Neural progenitor cell (in vitro differentiated cells): ENCODE results near the gene NBR1. TPM values are rescaled to one million over a fixed set of nuclear protein-coding genes. Genes with fewer than 3 reads are reported as not detected.

ENCODE experiments used
- DNase-seq: peaks from one replicate; pipeline ENCODE4 v3.0.0-alpha.2; 2016; ENCODE audit warnings: low spot score
- H2AFZ ChIP-seq: fragments of 200-600 bp; sonication (generic); replicated peaks from 2 replicates; pipeline ENCODE4 v1.6.1; 2016; ENCODE audit warnings: antibody characterized with exemption
- H3F3A ChIP-seq: fragments of 200-600 bp; sonication (generic); 2 replicates; pipeline ENCODE4 v1.6.1; 2016; ENCODE audit warnings: antibody characterized with exemption, low read depth
- H3K27ac ChIP-seq: fragments of 200-600 bp; sonication (generic); 2 replicates; pipeline ENCODE4 v1.5.1; 2016; ENCODE audit warnings: mild to moderate bottlenecking
- H3K27me3 ChIP-seq: fragments of 200-600 bp; sonication (generic); 2 replicates; pipeline ENCODE4 v1.6.1; 2016; ENCODE audit warnings: mild to moderate bottlenecking, moderate library complexity
- H3K36me3 ChIP-seq: fragments of 200-600 bp; sonication (generic); 2 replicates; pipeline ENCODE4 v1.5.1; 2016
- H3K4me1 ChIP-seq: fragments of 200-600 bp; sonication (generic); 2 replicates; pipeline ENCODE4 v1.6.1; 2016; ENCODE audit warnings: mixed run types
- H3K4me2 ChIP-seq: fragments of 200-600 bp; sonication (generic); 2 replicates; pipeline ENCODE4 v1.6.1; 2016
- H3K4me3 ChIP-seq: fragments of 200-600 bp; sonication (generic); 2 replicates; pipeline ENCODE4 v1.5.1; 2016
- H3K79me2 ChIP-seq: fragments of 200-600 bp; sonication (generic); 2 replicates; pipeline ENCODE4 v1.6.1; 2016; ENCODE audit warnings: low read depth
- H3K9ac ChIP-seq: fragments of 200-600 bp; sonication (generic); 2 replicates; pipeline ENCODE4 v1.6.1; 2016
- H3K9me3 ChIP-seq: fragments of 200-600 bp; sonication (generic); 2 replicates; pipeline ENCODE4 v1.5.1; 2016; ENCODE audit warnings: low read depth
- H4K20me1 ChIP-seq: fragments of 200-600 bp; sonication (generic); 2 replicates; pipeline ENCODE4 v1.6.1; 2016; ENCODE audit warnings: low read depth
- H3K27ac Mint-ChIP-seq: 3 replicates; pipeline ENCODE4 v1.8.0; 2021; ENCODE audit warnings: mixed read lengths
- H3K27me3 Mint-ChIP-seq: 2 replicates; pipeline ENCODE4 v1.8.0; 2022; ENCODE audit warnings: low read depth, mild to moderate bottlenecking, inconsistent platforms, moderate library complexity, mixed read lengths; ENCODE audit not compliant: insufficient read depth
- H3K36me3 Mint-ChIP-seq: 3 replicates; pipeline ENCODE4 v1.8.0; 2021; ENCODE audit warnings: mixed read lengths
- H3K4me1 Mint-ChIP-seq: 3 replicates; pipeline ENCODE4 v1.8.0; 2021; ENCODE audit warnings: mixed read lengths
- H3K4me3 Mint-ChIP-seq: 3 replicates; pipeline ENCODE4 v1.8.0; 2021; ENCODE audit warnings: mild to moderate bottlenecking, moderate library complexity, mixed read lengths
- H3K9me3 Mint-ChIP-seq: 3 replicates; pipeline ENCODE4 v1.8.0; 2020; ENCODE audit warnings: mixed read lengths
- CTCF ChIP-seq: fragments of 200-600 bp; sonication (generic); IDR thresholded peaks from 2 replicates; pipeline ENCODE4 v1.5.1; 2017; ENCODE audit warnings: antibody characterized with exemption, mild to moderate bottlenecking
- EZH2 ChIP-seq: fragments of 200-600 bp; sonication (generic); IDR thresholded peaks from 2 replicates; pipeline ENCODE4 v1.6.1; 2017; ENCODE audit warnings: antibody characterized with exemption, mild to moderate bottlenecking, moderate library complexity
- EZH2phosphoT487 ChIP-seq: fragments of 200-600 bp; sonication (generic); IDR thresholded peaks from 2 replicates; pipeline ENCODE4 v1.6.1; 2017; ENCODE audit warnings: antibody characterized with exemption
- total RNA-seq: library from RNA; depleted of rRNA; stranded (reverse); fragments of >200 nt; gene quantifications from 2 replicates; pipeline ENCODE4 v1.2.3, GENCODE V29; 2015; ENCODE audit warnings: low replicate concordance

The NBR1 gene
- total RNA-seq, 1 donor from 2014 or later, result 76.5 TPM

- Histone ChIP-seq H3K9ac (peak overlapping the region; percentile 39), H3K4me3 (peak overlapping the region; percentile 77), H4K20me1 (no peaks in the 10 kb centered on the region), H2AFZ (peak overlapping the region; percentile 22), H3K4me1 (peaks cover 9% of the 10 kb centered on the region), H3F3A (peaks cover 30% of the 10 kb centered on the region), H3K9me3 (no peaks in the 10 kb centered on the region), H3K27me3 (no peaks in the 10 kb centered on the region), H3K79me2 (peaks cover 61% of the 10 kb centered on the region), H3K36me3 (no peaks in the 10 kb centered on the region), H3K27ac (peak overlapping the region; percentile 66), H3K4me2 (peak overlapping the region; percentile 83)
- Mint-ChIP-seq H3K9me3 (no peaks in the 10 kb centered on the region), H3K4me3 (no peak overlapping the region), H3K36me3 (peaks cover 2% of the 10 kb centered on the region), H3K27me3 (no peaks in the 10 kb centered on the region), H3K4me1 (peaks cover 15% of the 10 kb centered on the region), H3K27ac (no peak overlapping the region)
- DNase-seq, result peak; percentile 8
- TF ChIP-seq EZH2, result no peak
- TF ChIP-seq EZH2phosphoT487, result no peak
- TF ChIP-seq CTCF, result peak; percentile 39
These were observed 823 bp downstream of the NBR1 start for GRCh38 chr17:43171586-43172487.

GRCh38 chr17:43175213-43176118 is 4.5 kb downstream of the NBR1 start:
- Mint-ChIP-seq H3K4me1 (peaks cover 13% of the 10 kb centered on the region), H3K36me3 (peaks cover 2% of the 10 kb centered on the region), H3K9me3 (no peaks in the 10 kb centered on the region), H3K27ac (no peak overlapping the region), H3K27me3 (no peaks in the 10 kb centered on the region), H3K4me3 (no peak overlapping the region)
- TF ChIP-seq CTCF, result no peak
- peaks cover 33% of the 10 kb centered on the region for H3K79me2 ChIP-seq
- H2AFZ ChIP-seq, result no peak overlapping the region
- no peaks in the 10 kb centered on the region for H3K36me3 ChIP-seq
- peaks cover 12% of the 10 kb centered on the region for H3F3A ChIP-seq
- no peak overlapping the region for H3K9ac ChIP-seq
- H3K9me3 ChIP-seq, result no peaks in the 10 kb centered on the region
- no peak overlapping the region for H3K4me3 ChIP-seq
- H3K27me3 ChIP-seq, result no peaks in the 10 kb centered on the region
- H4K20me1 ChIP-seq, result peaks cover 5% of the 10 kb centered on the region
- no peak overlapping the region for H3K4me2 ChIP-seq
- H3K4me1 ChIP-seq, result peaks cover 9% of the 10 kb centered on the region
- no peak overlapping the region for H3K27ac ChIP-seq
- no peak for DNase-seq

- H3K9me3 Mint-ChIP-seq, result no peaks in the 10 kb centered on the region
- Histone ChIP-seq H3K4me2 (no peak overlapping the region), H3F3A (peaks cover 7% of the 10 kb centered on the region), H2AFZ (no peak overlapping the region), H3K9me3 (no peaks in the 10 kb centered on the region), H3K79me2 (peaks cover 33% of the 10 kb centered on the region), H3K4me1 (peaks cover 9% of the 10 kb centered on the region), H3K9ac (no peak overlapping the region), H3K36me3 (no peaks in the 10 kb centered on the region), H3K27me3 (no peaks in the 10 kb centered on the region), H4K20me1 (peaks cover 5% of the 10 kb centered on the region), H3K27ac (no peak overlapping the region), H3K4me3 (no peak overlapping the region)
- H3K4me3 Mint-ChIP-seq, result no peak overlapping the region
- no peak for DNase-seq
- H3K27me3 Mint-ChIP-seq, result no peaks in the 10 kb centered on the region
- H3K4me1 Mint-ChIP-seq, result peaks cover 13% of the 10 kb centered on the region
- no peak overlapping the region for H3K27ac Mint-ChIP-seq
- peaks cover 4% of the 10 kb centered on the region for H3K36me3 Mint-ChIP-seq
- TF ChIP-seq EZH2phosphoT487 (no peak), CTCF (no peak), EZH2 (no peak)
These were observed 5.1 kb downstream of the NBR1 start for GRCh38 chr17:43176119-43176570.
